Neutrophil (primary cell): ENCODE data around the gene TTC38.

Experiments used
- H3K27ac ChIP-seq: fragments of 200-600 bp; sonication (generic); 2 replicates; pipeline ENCODE4 v1.5.1; 2016; ENCODE audit warnings: mild to moderate bottlenecking, moderate library complexity
- H3K27me3 ChIP-seq: fragments of 200-600 bp; sonication (generic); 2 replicates; pipeline ENCODE4 v1.6.0; 2016; ENCODE audit warnings: mild to moderate bottlenecking
- H3K36me3 ChIP-seq: fragments of 200-600 bp; sonication (generic); 2 replicates; pipeline ENCODE4 v1.5.1; 2017
- H3K4me1 ChIP-seq, 2 experiments: fragments of 200-600 bp in 1 of 2; sonication (generic) in 1 of 2; 1 replicate in 1 of 2; 2 replicates in 1 of 2; pipeline versions ENCODE4 v1.5.1 to v1.6.1; 2013 to 2016; ENCODE audit warnings: low read depth in 1 of 2, low read length in 1 of 2, mild to moderate bottlenecking in 1 of 2, moderate library complexity in 1 of 2; ENCODE audit not compliant: control insufficient read depth in 1 of 2, insufficient read depth in 1 of 2
- H3K4me3 ChIP-seq, 2 experiments: fragments of 200-600 bp in 1 of 2; sonication (generic) in 1 of 2; 1 replicate in 1 of 2; 2 replicates in 1 of 2; pipeline ENCODE4 v1.5.1; 2013 to 2016; ENCODE audit warnings: low read depth in 1 of 2, low read length in 1 of 2, mild to moderate bottlenecking in 1 of 2, moderate library complexity in 1 of 2
- H3K9me3 ChIP-seq: fragments of 200-600 bp; sonication (generic); 2 replicates; pipeline ENCODE4 v1.5.1; 2016
- TF ChIP-seq, protein P1 (sequence below): fragments of 200-600 bp; sonication (generic); IDR thresholded peaks from 2 replicates; pipeline ENCODE4 v1.5.1; 2016; ENCODE audit warnings: antibody characterized with exemption

TTC38 gene

DNA sequence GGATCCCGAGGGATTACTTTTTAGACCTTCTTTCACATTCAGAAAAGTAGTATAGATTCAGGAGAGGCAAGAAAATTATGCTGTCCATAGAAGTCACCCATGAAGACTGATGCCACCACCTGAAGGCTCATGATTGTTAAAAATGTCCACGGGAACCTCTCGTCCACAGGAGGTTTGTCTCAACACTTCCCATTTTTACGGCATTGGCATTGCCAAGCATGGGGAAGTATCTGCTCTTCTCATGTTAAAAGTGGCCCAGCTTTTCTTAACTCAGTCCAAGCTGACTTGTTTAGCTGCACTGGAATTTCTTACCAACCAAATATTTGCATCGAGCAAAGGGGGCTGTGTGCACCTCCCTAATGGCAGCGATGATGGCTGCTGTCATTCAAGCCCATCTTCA lies 27.3 kb upstream of the TTC38 start:
- no peak overlapping the region for H3K4me3 ChIP-seq
- H3K27ac ChIP-seq, result no peak overlapping the region
- H3K36me3 ChIP-seq, result peaks cover 15% of the 10 kb centered on the region
- TF ChIP-seq, protein P1, sequence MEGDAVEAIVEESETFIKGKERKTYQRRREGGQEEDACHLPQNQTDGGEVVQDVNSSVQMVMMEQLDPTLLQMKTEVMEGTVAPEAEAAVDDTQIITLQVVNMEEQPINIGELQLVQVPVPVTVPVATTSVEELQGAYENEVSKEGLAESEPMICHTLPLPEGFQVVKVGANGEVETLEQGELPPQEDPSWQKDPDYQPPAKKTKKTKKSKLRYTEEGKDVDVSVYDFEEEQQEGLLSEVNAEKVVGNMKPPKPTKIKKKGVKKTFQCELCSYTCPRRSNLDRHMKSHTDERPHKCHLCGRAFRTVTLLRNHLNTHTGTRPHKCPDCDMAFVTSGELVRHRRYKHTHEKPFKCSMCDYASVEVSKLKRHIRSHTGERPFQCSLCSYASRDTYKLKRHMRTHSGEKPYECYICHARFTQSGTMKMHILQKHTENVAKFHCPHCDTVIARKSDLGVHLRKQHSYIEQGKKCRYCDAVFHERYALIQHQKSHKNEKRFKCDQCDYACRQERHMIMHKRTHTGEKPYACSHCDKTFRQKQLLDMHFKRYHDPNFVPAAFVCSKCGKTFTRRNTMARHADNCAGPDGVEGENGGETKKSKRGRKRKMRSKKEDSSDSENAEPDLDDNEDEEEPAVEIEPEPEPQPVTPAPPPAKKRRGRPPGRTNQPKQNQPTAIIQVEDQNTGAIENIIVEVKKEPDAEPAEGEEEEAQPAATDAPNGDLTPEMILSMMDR, result no peak
- no peaks in the 10 kb centered on the region for H3K9me3 ChIP-seq
- no peaks in the 10 kb centered on the region for H3K27me3 ChIP-seq
- H3K4me1 ChIP-seq, result peaks cover 16% of the 10 kb centered on the region in 2 experiments

DNA sequence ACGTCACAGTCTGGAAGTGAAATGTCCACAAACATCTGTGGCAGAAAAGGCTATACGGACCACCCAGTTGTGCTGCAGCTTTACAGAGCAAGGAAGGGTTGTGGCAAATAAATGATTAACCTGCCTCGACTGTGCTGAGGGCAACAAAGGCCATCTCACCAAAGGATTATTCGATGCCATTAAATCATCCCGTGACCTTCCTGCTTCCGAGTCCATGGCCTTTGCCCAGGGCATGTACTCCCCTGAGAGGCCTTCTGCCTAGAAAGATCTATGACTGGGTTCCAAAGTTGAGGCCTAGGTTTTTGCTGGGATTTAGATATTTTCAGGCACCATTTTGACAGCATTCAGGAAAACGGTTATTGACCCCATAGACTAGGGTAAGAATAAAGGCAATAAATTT lies 26.9 kb upstream of the TTC38 start:
- H3K27ac ChIP-seq, result no peak overlapping the region
- no peaks in the 10 kb centered on the region for H3K27me3 ChIP-seq
- peaks cover 11% of the 10 kb centered on the region for H3K36me3 ChIP-seq
- TF ChIP-seq, protein P1, result no peak
- H3K9me3 ChIP-seq, result no peaks in the 10 kb centered on the region
- peaks cover 16% of the 10 kb centered on the region in 2 experiments for H3K4me1 ChIP-seq
- H3K4me3 ChIP-seq, result no peak overlapping the region

DNA sequence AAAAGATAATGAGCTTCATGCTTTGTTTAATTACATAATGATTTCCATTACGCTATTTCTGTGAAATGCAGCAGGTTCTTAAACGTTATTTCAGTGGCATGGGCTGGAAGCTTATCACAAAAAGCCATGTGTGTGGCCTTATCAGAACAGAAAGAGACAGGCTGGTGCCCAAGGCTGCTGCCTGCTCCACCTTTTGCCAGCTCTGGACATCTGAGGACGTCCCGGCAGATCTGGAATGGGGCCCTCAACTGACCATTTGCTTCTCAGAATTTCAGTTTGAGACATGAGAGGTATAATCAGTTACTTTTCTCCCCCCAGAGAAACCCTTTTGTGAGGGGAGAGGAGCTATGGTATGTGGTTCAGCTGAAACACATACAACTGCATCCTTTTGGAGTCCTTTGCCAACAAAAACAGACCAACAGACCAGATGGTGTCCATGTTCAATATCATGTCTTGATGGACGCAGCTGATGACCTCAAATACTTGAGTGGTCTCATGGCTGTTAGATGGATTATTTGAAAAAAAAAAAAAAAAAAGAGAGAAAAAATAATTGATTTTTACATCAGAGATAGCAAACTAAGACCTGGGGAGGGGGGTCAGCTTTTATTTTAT lies 26.3 kb upstream of the TTC38 start:
- Histone ChIP-seq H3K9me3 (no peaks in the 10 kb centered on the region), H3K27me3 (no peaks in the 10 kb centered on the region), H3K27ac (no peak overlapping the region), H3K36me3 (peaks cover 11% of the 10 kb centered on the region), H3K4me1 (peaks cover 16% of the 10 kb centered on the region in 2 experiments), H3K4me3 (no peak overlapping the region)
- TF ChIP-seq, protein P1, result no peak

DNA sequence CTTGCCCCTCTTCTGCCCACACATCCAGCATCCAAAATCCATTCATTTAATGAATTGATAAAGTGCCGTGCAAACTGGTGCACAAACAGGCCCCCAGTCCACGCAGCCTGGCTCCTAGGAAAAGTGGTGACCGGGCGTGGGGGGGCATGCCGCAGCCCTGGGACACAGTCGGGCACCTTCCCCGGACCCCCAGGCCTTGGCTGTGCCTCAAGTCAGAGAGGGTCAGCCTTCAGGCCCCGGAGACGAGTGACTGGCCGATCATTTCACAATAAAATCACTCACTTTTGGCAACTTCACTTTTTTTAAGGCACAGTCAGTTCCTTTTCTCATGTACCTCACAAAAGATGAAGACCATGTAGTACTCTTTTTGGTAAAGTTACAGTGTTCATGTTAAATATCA lies 25.7 kb upstream of the TTC38 start:
- peaks cover 11% of the 10 kb centered on the region for H3K36me3 ChIP-seq
- TF ChIP-seq, protein P1, result no peak

DNA sequence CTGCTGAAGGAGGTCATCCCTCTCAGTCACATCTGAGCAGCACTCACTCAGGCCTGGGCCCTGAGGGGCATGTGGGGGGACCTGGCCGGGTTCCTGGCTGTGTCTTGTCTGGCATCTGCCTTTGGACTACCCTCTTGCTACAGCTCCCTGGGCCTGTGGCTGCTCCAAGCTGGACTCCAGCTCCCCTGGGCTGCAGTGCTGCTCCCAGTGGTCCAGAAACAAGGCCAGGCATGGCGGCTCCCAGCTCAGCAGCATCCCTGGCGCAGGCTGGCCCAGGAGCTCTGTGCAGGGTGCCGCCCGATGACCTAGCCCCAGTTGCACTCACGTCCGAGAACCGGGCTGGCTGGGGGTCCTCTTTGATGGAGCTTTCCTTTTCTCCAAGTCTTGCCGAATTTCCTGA lies 23.0 kb upstream of the TTC38 start:
- H3K9me3 ChIP-seq, result no peaks in the 10 kb centered on the region
- H3K27me3 ChIP-seq, result no peaks in the 10 kb centered on the region
- H3K4me3 ChIP-seq, result no peak overlapping the region
- TF ChIP-seq, protein P1, result no peak
- H3K27ac ChIP-seq, result no peak overlapping the region
- H3K36me3 ChIP-seq, result peaks cover 11% of the 10 kb centered on the region
- H3K4me1 ChIP-seq, result peaks cover 17 to 19% of the 10 kb centered on the region in 2 experiments

More for the DNA sequence above, 25.7 kb upstream of the TTC38 start:
- Histone ChIP-seq H3K27ac (no peak overlapping the region), H3K27me3 (no peaks in the 10 kb centered on the region), H3K9me3 (no peaks in the 10 kb centered on the region), H3K4me3 (no peak overlapping the region), H3K4me1 (peaks cover 16% of the 10 kb centered on the region in 2 experiments)
